HCT116 (cell line): ENCODE measurements around the gene PRDX3. TPM values are rescaled to one million over a fixed set of nuclear protein-coding genes. Genes with fewer than 3 reads are reported as not detected.

Experiments
- ATAC-seq: fragments of 200-7000 bp; cut with Tn5 transposase; 2 replicates; pipeline ENCODE4 v1.9.1; 2020; ENCODE audit warnings: mild to moderate bottlenecking, moderate library complexity
- BruUV-seq: library from RNA; stranded (reverse); fragments of 400-500 nt; replicated peaks from 2 replicates; lab custom pipeline; 2021; lab: Mats Ljungman, UMichigan
- CTCF ChIA-PET: fragments of 300-600 bp; sonication (Branson Sonifier 250); formaldehyde crosslinking; loops from one replicate; lab custom pipeline; 2021; ENCODE audit warnings: antibody characterized with exemption; lab: Charles Lee
- POLR2A ChIA-PET: fragments of 300-600, 350-600 bp; sonication (Branson Sonifier 250); formaldehyde crosslinking; loops from one replicate; lab custom pipeline; 2021; ENCODE audit warnings: antibody characterized with exemption; lab: Charles Lee
- RAD21 ChIA-PET, 2 experiments: fragments of 300-600 bp; sonication (Branson Sonifier 250); formaldehyde crosslinking; loops; one replicate each; lab custom pipeline; 2023; ENCODE audit warnings: low total read pairs in 2 of 2; ENCODE audit not compliant: uncharacterized antibody in 2 of 2, unreplicated experiment in 2 of 2, low non-redundant PET in 1 of 2; lab: Charles Lee
- DNase-seq: peaks from one replicate; pipeline ENCODE4 v3.0.0-alpha.2; 2010; ENCODE audit warnings: low read depth, low spot score
- H2AFZ ChIP-seq: fragments of 200-600 bp; shearing (Covaris generic), sonication (generic); 2 replicates; pipeline ENCODE4 v1.6.1; 2017; ENCODE audit warnings: low read depth, mixed run types, mixed read lengths, antibody characterized with exemption, low read length; ENCODE audit not compliant: poor library complexity, severe bottlenecking
- H3K27ac ChIP-seq: 2 replicates; pipeline ENCODE4 v1.5.1; 2012; ENCODE audit warnings: low read depth, low read length
- H3K27me3 ChIP-seq: fragments of 200-600 bp; sonication (generic); 2 replicates; pipeline ENCODE4 v1.6.1; 2016; ENCODE audit warnings: mixed run types, low read length, mixed read lengths; ENCODE audit not compliant: insufficient read depth
- H3K36me3 ChIP-seq, 2 experiments: fragments of 200-500 bp in 1 of 2; fragments of 200-600 bp in 1 of 2; sonication (Bioruptor generic) in 1 of 2; sonication (generic) in 1 of 2; 2 replicates each; pipeline versions ENCODE4 v1.5.1 to v1.6.1; 2014 to 2016; ENCODE audit warnings: low read length in 2 of 2, inconsistent platforms in 1 of 2, mixed read lengths in 1 of 2, mixed run types in 1 of 2; ENCODE audit not compliant: insufficient read depth in 2 of 2, control insufficient read depth in 1 of 2
- H3K4me1 ChIP-seq, 2 experiments: fragments of 200-600 bp in 1 of 2; sonication (generic) in 1 of 2; 2 replicates each; pipeline versions ENCODE4 v1.5.1 to v1.6.1; 2012 to 2017; ENCODE audit warnings: low read length in 2 of 2, inconsistent platforms in 1 of 2, mild to moderate bottlenecking in 1 of 2, mixed read lengths in 1 of 2, mixed run types in 1 of 2, moderate library complexity in 1 of 2; ENCODE audit not compliant: insufficient read depth in 2 of 2, control insufficient read depth in 1 of 2
- H3K4me2 ChIP-seq: fragments of 200-600 bp; sonication (generic); 2 replicates; pipeline ENCODE4 v1.6.1; 2017; ENCODE audit warnings: mixed run types, low read length, mixed read lengths
- H3K4me3 ChIP-seq, 2 experiments: fragments of 200-600 bp in 1 of 2; sonication (generic) in 1 of 2; replicated peaks in 1 of 2; 2 replicates each; pipeline ENCODE4 v1.5.1; 2011 to 2016; ENCODE audit warnings: low read length in 2 of 2, control low read depth in 1 of 2, low read depth in 1 of 2, mild to moderate bottlenecking in 1 of 2, mixed read lengths in 1 of 2, mixed run types in 1 of 2
- H3K79me2 ChIP-seq: fragments of 200-600 bp; sonication (generic); 2 replicates; pipeline ENCODE4 v1.6.1; 2017; ENCODE audit warnings: mild to moderate bottlenecking, mixed run types, low read length, moderate library complexity, mixed read lengths; ENCODE audit not compliant: insufficient read depth
- H3K9ac ChIP-seq: fragments of 200-600 bp; sonication (generic); 2 replicates; pipeline ENCODE4 v1.6.1; 2016; ENCODE audit warnings: low read length, mixed read lengths
- H3K9me2 ChIP-seq: fragments of 200-600 bp; sonication (generic), shearing (Covaris generic); 2 replicates; pipeline ENCODE4 v1.6.1; 2017; ENCODE audit warnings: mixed run types, mild to moderate bottlenecking, moderate library complexity; ENCODE audit not compliant: insufficient read depth
- H3K9me3 ChIP-seq, 2 experiments: fragments of 200-500 bp in 1 of 2; fragments of 200-600 bp in 1 of 2; sonication (Bioruptor generic) in 1 of 2; sonication (generic) in 1 of 2; 2 replicates each; pipeline ENCODE4 v1.6.1; 2014 to 2017; ENCODE audit warnings: low read length in 2 of 2, mixed read lengths in 2 of 2, inconsistent platforms in 1 of 2, low read depth in 1 of 2, mild to moderate bottlenecking in 1 of 2, mixed run types in 1 of 2, moderate library complexity in 1 of 2; ENCODE audit not compliant: control insufficient read depth in 1 of 2, insufficient read depth in 1 of 2
- H4K20me1 ChIP-seq: fragments of 200-600 bp; sonication (generic), shearing (Covaris generic); 2 replicates; pipeline ENCODE4 v1.6.1; 2017; ENCODE audit warnings: mixed run types, mild to moderate bottlenecking, moderate library complexity; ENCODE audit not compliant: insufficient read depth
- CEBPB ChIP-seq: IDR thresholded peaks from 2 replicates; pipeline ENCODE4 v1.6.1; 2012; ENCODE audit warnings: low read depth
- EGR1 ChIP-seq: IDR thresholded peaks from 2 replicates; pipeline ENCODE4 v1.6.1; 2012; ENCODE audit warnings: low read depth
- EZH2 ChIP-seq: fragments of 200-600 bp; sonication (generic); IDR thresholded peaks from 2 replicates; pipeline ENCODE4 v1.6.1; 2017; ENCODE audit warnings: antibody characterized with exemption, mixed run types
- FOSL1 ChIP-seq: IDR thresholded peaks from 2 replicates; pipeline ENCODE4 v1.6.1; 2012; ENCODE audit warnings: low read depth
- JUND ChIP-seq: IDR thresholded peaks from 2 replicates; pipeline ENCODE4 v1.6.1; 2012
- MAX ChIP-seq: IDR thresholded peaks from 2 replicates; pipeline ENCODE4 v1.6.1; 2012
- POLR2A ChIP-seq: IDR thresholded peaks from 2 replicates; pipeline ENCODE4 v1.7.0; 2011; ENCODE audit warnings: borderline replicate concordance; ENCODE audit not compliant: insufficient read depth, insufficient read length; ENCODE audit errors: extremely low read depth
- POLR2AphosphoS5 ChIP-seq: IDR thresholded peaks from 2 replicates; pipeline ENCODE4 v1.6.1; 2011; ENCODE audit warnings: mild to moderate bottlenecking, low read depth, low read length, moderate library complexity
- RAD21 ChIP-seq: IDR thresholded peaks from 2 replicates; pipeline ENCODE4 v1.6.1; 2012; ENCODE audit warnings: low read depth, mild to moderate bottlenecking
- SP1 ChIP-seq: IDR thresholded peaks from 2 replicates; pipeline ENCODE4 v1.6.1; 2012; ENCODE audit warnings: low read depth
- TCF7L2 ChIP-seq: IDR thresholded peaks from 2 replicates; pipeline ENCODE4 v1.7.0; 2011; ENCODE audit warnings: borderline replicate concordance, inconsistent platforms; ENCODE audit not compliant: insufficient read depth, insufficient read length; ENCODE audit errors: extremely low read depth
- YY1 ChIP-seq: IDR thresholded peaks from 2 replicates; pipeline ENCODE4 v1.6.1; 2011; ENCODE audit warnings: low read length, low read depth, moderate library complexity, mild to moderate bottlenecking; ENCODE audit not compliant: insufficient replicate concordance; ENCODE audit errors: extremely low read depth
- intact Hi-C: fragments of 100-400 bp; cut with micrococcal nuclease; formaldehyde crosslinking; loops from 2 replicates; pipeline ENCODE4 v1.10.0; 2022
- total RNA-seq: library from RNA; stranded (reverse); gene quantifications from one replicate; pipeline ENCODE4 v1.2.1, GENCODE V29; 2021; ENCODE audit not compliant: unreplicated experiment

Gene PRDX3
- total RNA-seq, 1 experiment from 2014 or later: 281 TPM

- Histone ChIP-seq H3K4me3 (no peak overlapping the region), H3K36me3 (no peaks in the 10 kb centered on the region), H3K4me2 (no peak overlapping the region), H3K9me2 (no peaks in the 10 kb centered on the region), H3K9ac (no peak overlapping the region), H3K27me3 (no peaks in the 10 kb centered on the region), H3K79me2 (no peaks in the 10 kb centered on the region), H2AFZ (no peak overlapping the region), H3K27ac (no peak overlapping the region), H3K9me3 (no peaks in the 10 kb centered on the region), H4K20me1 (no peaks in the 10 kb centered on the region), H3K4me1 (peaks cover 17 to 26% of the 10 kb centered on the region in 2 experiments; a peak in 3 of 4 replicates)
- POLR2A ChIA-PET: no interaction called here
- intact Hi-C loops: no loop called here
- TF ChIP-seq YY1: no peak
- TF ChIP-seq RAD21: no peak
- no peak for TF ChIP-seq TCF7L2
- no peak for TF ChIP-seq CEBPB
- TF ChIP-seq JUND: no peak
- no peak for TF ChIP-seq SP1
- no peak for TF ChIP-seq EZH2
- TF ChIP-seq POLR2AphosphoS5: no peak
- no TSS peak for BruUV-seq
- no peak for DNase-seq
- CTCF ChIA-PET: interaction anchor here (2.1 kb wide), 1 partner anchor 13 kb away, joined by 7 read pairs; no protein-coding TSS in a partner anchor
- ATAC-seq: no peak
- RAD21 ChIA-PET: no interaction called here
These were observed 32.6 kb upstream of the PRDX3 start for GRCh38 chr10:119211176-119211575.

- no peaks in the 10 kb centered on the region for H3K36me3 ChIP-seq
- CTCF ChIA-PET: interaction anchor here (2.1 to 2.2 kb wide), 2 partner anchors 12 kb away, joined by 7 to 26 read pairs; no protein-coding TSS in a partner anchor
- no TSS peak for BruUV-seq
- H3K4me2 ChIP-seq: no peak overlapping the region
- H3K4me3 ChIP-seq: no peak overlapping the region
- no peak overlapping the region for H3K27ac ChIP-seq
- intact Hi-C loops: no loop called here
- TF ChIP-seq EGR1 (no peak), EZH2 (no peak), POLR2A (no peak), FOSL1 (no peak), MAX (no peak), RAD21 (no peak)
- DNase-seq (no peak), ATAC-seq (no peak)
- H3K4me1 ChIP-seq: peaks cover 20 to 31% of the 10 kb centered on the region in 2 experiments; a peak in 3 of 4 replicates
- RAD21 ChIA-PET: no interaction called here
- POLR2A ChIA-PET: no interaction called here
- no peaks in the 10 kb centered on the region for H3K9me2 ChIP-seq
- H4K20me1 ChIP-seq: no peaks in the 10 kb centered on the region
- H3K27me3 ChIP-seq: no peaks in the 10 kb centered on the region
- H3K9ac ChIP-seq: no peak overlapping the region
- H3K9me3 ChIP-seq: no peaks in the 10 kb centered on the region
- H3K79me2 ChIP-seq: no peaks in the 10 kb centered on the region
- no peak overlapping the region for H2AFZ ChIP-seq
These were observed 32.0 kb upstream of the PRDX3 start for GRCh38 chr10:119210633-119211032.
